Type B pancreatic cell (in vitro differentiated cells): ENCODE measurements around the gene CORO2A. TPM values are rescaled to one million over a fixed set of nuclear protein-coding genes. Genes with fewer than 3 reads are reported as not detected.

Experiments
- DNase-seq: peaks from one replicate; pipeline ENCODE4 v3.0.0; 2021; ENCODE audit warnings: mixed read lengths; ENCODE audit not compliant: unreplicated experiment; ENCODE audit errors: extremely low spot score
- H3K27ac Mint-ChIP-seq: 2 replicates; pipeline ENCODE4 v1.8.0; 2021; ENCODE audit warnings: mild to moderate bottlenecking, mixed read lengths
- H3K27me3 Mint-ChIP-seq: 2 replicates; pipeline ENCODE4 v1.8.0; 2021; ENCODE audit warnings: mixed read lengths
- H3K36me3 Mint-ChIP-seq: 2 replicates; pipeline ENCODE4 v1.8.0; 2021; ENCODE audit warnings: mixed read lengths
- H3K4me1 Mint-ChIP-seq: one replicate; pipeline ENCODE4 v1.8.0; 2021; ENCODE audit warnings: mixed read lengths; ENCODE audit not compliant: unreplicated experiment
- H3K4me3 Mint-ChIP-seq: 2 replicates; pipeline ENCODE4 v1.8.0; 2021; ENCODE audit warnings: mild to moderate bottlenecking, mixed read lengths
- H3K9me3 Mint-ChIP-seq: 2 replicates; pipeline ENCODE4 v1.8.0; 2021; ENCODE audit warnings: mixed read lengths
- total RNA-seq: library from RNA; stranded (reverse); gene quantifications from 2 replicates; pipeline ENCODE4 v1.2.1, GENCODE V29; 2021; ENCODE audit warnings: low replicate concordance
- TF ChIP-seq, protein P1 (sequence below): fragments of 200-600 bp; sonication (generic); conservative IDR thresholded peaks from 2 replicates; pipeline ENCODE4 v1.5.0; 2021; ENCODE audit warnings: antibody characterized with exemption, mild to moderate bottlenecking

Gene CORO2A
- total RNA-seq, 1 donor from 2014 or later = 9.9 TPM

DNA sequence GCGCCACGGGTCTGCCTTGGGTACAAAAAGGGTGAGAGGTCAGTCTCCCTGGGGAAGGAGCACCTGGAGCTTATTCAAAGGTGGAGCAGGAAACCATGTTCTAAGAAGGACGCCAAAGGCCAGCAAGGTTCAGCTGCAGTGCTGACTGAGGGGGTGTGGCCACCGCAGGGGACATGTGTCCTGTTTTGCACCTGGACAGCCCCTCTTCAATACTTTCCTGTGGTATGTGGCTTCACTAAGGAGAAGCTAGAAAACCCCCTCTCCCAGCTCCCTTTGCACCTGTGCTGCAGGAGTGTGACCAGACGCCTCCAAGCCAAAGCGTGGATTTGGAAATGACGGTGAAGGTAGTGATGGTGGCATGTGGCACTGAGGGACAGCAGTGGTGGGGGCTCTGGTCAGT lies 97.0 kb downstream of the CORO2A start:
- Mint-ChIP-seq H3K9me3 (no peaks in the 10 kb centered on the region), H3K27ac (no peak overlapping the region), H3K4me1 (peaks cover 11% of the 10 kb centered on the region), H3K4me3 (no peak overlapping the region), H3K27me3 (peaks cover 3% of the 10 kb centered on the region), H3K36me3 (no peaks in the 10 kb centered on the region)
- no peak for DNase-seq
- TF ChIP-seq, protein P1, sequence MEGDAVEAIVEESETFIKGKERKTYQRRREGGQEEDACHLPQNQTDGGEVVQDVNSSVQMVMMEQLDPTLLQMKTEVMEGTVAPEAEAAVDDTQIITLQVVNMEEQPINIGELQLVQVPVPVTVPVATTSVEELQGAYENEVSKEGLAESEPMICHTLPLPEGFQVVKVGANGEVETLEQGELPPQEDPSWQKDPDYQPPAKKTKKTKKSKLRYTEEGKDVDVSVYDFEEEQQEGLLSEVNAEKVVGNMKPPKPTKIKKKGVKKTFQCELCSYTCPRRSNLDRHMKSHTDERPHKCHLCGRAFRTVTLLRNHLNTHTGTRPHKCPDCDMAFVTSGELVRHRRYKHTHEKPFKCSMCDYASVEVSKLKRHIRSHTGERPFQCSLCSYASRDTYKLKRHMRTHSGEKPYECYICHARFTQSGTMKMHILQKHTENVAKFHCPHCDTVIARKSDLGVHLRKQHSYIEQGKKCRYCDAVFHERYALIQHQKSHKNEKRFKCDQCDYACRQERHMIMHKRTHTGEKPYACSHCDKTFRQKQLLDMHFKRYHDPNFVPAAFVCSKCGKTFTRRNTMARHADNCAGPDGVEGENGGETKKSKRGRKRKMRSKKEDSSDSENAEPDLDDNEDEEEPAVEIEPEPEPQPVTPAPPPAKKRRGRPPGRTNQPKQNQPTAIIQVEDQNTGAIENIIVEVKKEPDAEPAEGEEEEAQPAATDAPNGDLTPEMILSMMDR = no peak

DNA sequence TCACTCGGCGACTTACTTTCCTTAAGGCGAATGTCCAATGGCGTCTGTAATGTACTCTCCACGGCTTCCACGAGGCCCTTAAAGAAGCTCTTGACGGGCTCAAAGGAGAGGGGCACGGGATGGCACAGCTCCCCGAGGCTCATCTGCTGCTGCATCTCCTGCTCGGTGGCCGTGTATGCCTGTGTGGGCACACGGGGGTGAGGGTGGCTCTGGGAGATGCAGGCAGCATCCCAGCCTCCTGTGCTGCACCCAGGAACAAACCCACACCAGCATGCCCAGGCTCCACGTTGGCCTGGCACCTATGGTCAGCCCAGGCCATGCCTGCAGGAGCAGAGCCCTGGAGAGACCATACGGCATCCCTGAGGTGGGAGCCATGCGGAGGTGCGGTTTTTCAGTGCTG lies 97.6 kb downstream of the CORO2A start:
- Mint-ChIP-seq H3K4me1 (peaks cover 6% of the 10 kb centered on the region), H3K27me3 (peaks cover 3% of the 10 kb centered on the region), H3K27ac (no peak overlapping the region), H3K9me3 (no peaks in the 10 kb centered on the region), H3K4me3 (no peak overlapping the region), H3K36me3 (no peaks in the 10 kb centered on the region)
- DNase-seq = no peak
- TF ChIP-seq, protein P1 = no peak

DNA sequence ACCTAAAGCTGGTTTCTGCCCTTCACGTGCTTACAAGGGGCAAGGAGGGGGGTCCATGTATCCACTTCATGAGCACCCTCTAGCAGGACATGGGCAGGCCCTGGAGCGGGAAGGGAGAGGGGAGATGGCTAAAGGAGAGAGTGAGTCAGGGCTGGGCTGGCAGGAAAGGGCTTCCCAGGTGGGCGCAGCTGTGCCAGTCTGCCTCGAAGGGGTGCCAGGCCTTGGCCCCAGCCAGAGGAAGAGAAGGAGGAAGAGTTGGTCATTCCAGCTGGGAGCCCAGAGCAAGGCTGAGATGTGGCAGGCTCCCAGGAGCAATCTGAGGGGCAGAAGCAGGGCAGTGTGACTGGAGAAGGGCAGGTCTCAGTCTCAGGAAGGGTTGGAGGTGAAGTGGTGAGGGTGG lies 98.1 kb downstream of the CORO2A start:
- no peak overlapping the region for H3K4me3 Mint-ChIP-seq
- TF ChIP-seq, protein P1 = no peak
- no peak for DNase-seq
- H3K4me1 Mint-ChIP-seq = peaks cover 6% of the 10 kb centered on the region
- H3K9me3 Mint-ChIP-seq = no peaks in the 10 kb centered on the region
- peaks cover 3% of the 10 kb centered on the region for H3K27me3 Mint-ChIP-seq
- no peaks in the 10 kb centered on the region for H3K36me3 Mint-ChIP-seq
- H3K27ac Mint-ChIP-seq = no peak overlapping the region

DNA sequence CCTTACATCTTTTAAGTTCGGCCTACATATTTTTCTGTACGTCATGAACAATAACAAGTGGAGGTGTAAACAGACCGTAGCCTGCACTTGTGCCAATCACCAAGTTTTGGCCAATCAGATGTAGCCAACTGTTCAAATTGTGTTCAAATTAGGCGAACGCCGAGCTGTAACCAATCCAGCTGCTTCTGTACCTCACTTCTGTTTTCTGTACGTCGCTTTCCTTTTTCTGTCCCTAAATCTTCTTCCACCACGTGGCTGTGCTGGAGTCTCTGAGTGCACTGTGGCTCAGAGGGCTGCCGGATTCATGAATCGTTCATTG lies 99.9 kb downstream of the CORO2A start:
- TF ChIP-seq, protein P1 = no peak
- H3K4me1 Mint-ChIP-seq = peaks cover 3% of the 10 kb centered on the region
- DNase-seq = no peak
- no peaks in the 10 kb centered on the region for H3K9me3 Mint-ChIP-seq
- H3K27me3 Mint-ChIP-seq = peaks cover 3% of the 10 kb centered on the region
- H3K27ac Mint-ChIP-seq = no peak overlapping the region
- H3K4me3 Mint-ChIP-seq = no peak overlapping the region
- no peaks in the 10 kb centered on the region for H3K36me3 Mint-ChIP-seq

DNA sequence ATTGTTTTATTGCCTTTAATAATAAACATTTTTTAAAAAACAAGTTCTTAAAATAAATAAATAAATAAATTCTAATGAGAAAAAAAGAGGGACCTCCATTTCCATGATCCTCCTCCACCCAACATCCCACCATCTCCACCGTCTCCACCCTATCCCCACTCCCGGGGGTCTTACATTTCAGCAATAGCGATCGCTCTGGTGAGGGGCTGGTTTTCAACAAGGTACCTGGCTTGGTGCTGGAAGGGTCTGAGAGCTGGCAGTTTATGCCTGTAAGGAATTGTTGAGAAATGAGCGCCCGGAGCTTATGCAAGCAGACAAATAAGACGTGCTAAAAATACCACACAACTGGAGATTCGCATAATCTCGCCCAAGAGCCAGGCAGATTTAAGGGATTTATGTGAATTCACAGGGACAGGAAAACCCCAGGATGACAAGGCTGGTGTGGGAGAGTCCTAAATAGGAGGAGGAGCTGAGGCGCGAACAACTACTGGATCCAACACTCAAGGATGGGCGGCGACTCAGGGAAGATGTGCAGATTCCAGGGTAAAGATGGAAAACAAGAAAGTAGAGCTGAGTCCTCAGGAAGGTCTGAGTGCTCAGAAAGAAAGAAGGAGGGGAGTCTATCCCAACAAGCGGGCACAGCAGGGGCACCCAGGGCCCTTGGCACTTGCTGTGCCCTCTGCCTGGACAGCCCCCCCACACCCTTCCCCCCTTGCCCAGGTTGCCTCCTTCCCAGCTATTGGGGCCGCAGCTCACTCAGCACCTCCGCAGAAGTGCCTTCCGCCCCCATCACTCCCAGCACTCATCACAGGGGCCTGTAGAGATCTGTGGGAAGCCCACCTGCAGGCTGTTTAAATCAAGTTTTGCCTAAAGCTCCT lies 100.5 kb downstream of the CORO2A start:
- Mint-ChIP-seq H3K27me3 (peaks cover 3% of the 10 kb centered on the region), H3K4me3 (no peak overlapping the region), H3K36me3 (peaks cover 2% of the 10 kb centered on the region), H3K27ac (no peak overlapping the region), H3K4me1 (peaks cover 2% of the 10 kb centered on the region), H3K9me3 (no peaks in the 10 kb centered on the region)
- TF ChIP-seq, protein P1 = no peak
- no peak for DNase-seq
